GM18867 (cell line): Measurements from ENCODE around the gene APC.

Experiments
- ATAC-seq: cut with Tn5 transposase; IDR thresholded peaks from one replicate; pipeline ENCODE4 v1.9.1; 2021; ENCODE audit warnings: mild to moderate bottlenecking, moderate library complexity; ENCODE audit not compliant: unreplicated experiment

Gene APC

GRCh38 chr5:112892776-112893175, 155.1 kb downstream of the APC start:
- ATAC-seq, result no peak

GRCh38 chr5:112895682-112896081, 158.0 kb downstream of the APC start:
- no peak for ATAC-seq
